HEK293 (cell line): ENCODE results near the gene RND1.

Source experiments
- ATF2 ChIP-seq: fragments of 450-650 bp; formaldehyde crosslinking; IDR thresholded peaks from 2 replicates; pipeline ENCODE4 v1.5.1; 2016; ENCODE audit warnings: missing biosample characterization, missing genetic modification characterization, low read depth
- BCL11B ChIP-seq: fragments of 450-650 bp; formaldehyde crosslinking; IDR thresholded peaks from 2 replicates; pipeline ENCODE4 v1.5.1; 2016; ENCODE audit warnings: low read depth, missing biosample characterization, missing genetic modification characterization
- BCL6B ChIP-seq: fragments of 450-650 bp; formaldehyde crosslinking; IDR thresholded peaks from 2 replicates; pipeline ENCODE4 v1.5.1; 2017; ENCODE audit warnings: missing biosample characterization, missing genetic modification characterization
- GLIS2 ChIP-seq: fragments of 450-650 bp; formaldehyde crosslinking; IDR thresholded peaks from 2 replicates; pipeline ENCODE4 v1.5.1; 2016; ENCODE audit warnings: missing biosample characterization, missing genetic modification characterization
- KLF8 ChIP-seq: fragments of 450-650 bp; formaldehyde crosslinking; IDR thresholded peaks from 2 replicates; pipeline ENCODE4 v1.5.1; 2016; ENCODE audit warnings: missing biosample characterization, missing genetic modification characterization
- OVOL3 ChIP-seq: fragments of 450-650 bp; formaldehyde crosslinking; IDR thresholded peaks from 2 replicates; pipeline ENCODE4 v1.5.1; 2016; ENCODE audit warnings: missing biosample characterization, missing genetic modification characterization
- SCRT1 ChIP-seq: fragments of 450-650 bp; formaldehyde crosslinking; IDR thresholded peaks from 2 replicates; pipeline ENCODE4 v1.5.1; 2016; ENCODE audit warnings: missing biosample characterization, missing genetic modification characterization, borderline replicate concordance
- SETDB1 ChIP-seq: IDR thresholded peaks from one replicate; pipeline ENCODE4 v1.6.1; 2017; ENCODE audit warnings: mild to moderate bottlenecking, low read length, moderate library complexity, mixed read lengths; ENCODE audit not compliant: insufficient read length
- SP7 ChIP-seq: fragments of 450-650 bp; formaldehyde crosslinking; IDR thresholded peaks from 2 replicates; pipeline ENCODE4 v1.5.1; 2016; ENCODE audit warnings: missing biosample characterization, missing genetic modification characterization
- YY1 ChIP-seq: fragments of 450-650 bp; formaldehyde crosslinking; IDR thresholded peaks from 2 replicates; pipeline ENCODE4 v1.5.1; 2018; ENCODE audit warnings: missing biosample characterization, missing genetic modification characterization
- ZBTB48 ChIP-seq: fragments of 450-650 bp; formaldehyde crosslinking; IDR thresholded peaks from 2 replicates; pipeline ENCODE4 v1.5.1; 2016; ENCODE audit warnings: missing biosample characterization, missing genetic modification characterization
- ZFP37 ChIP-seq: fragments of 450-650 bp; formaldehyde crosslinking; IDR thresholded peaks from 2 replicates; pipeline ENCODE4 v1.5.1; 2016; ENCODE audit warnings: missing biosample characterization, missing genetic modification characterization
- ZFP69B ChIP-seq: fragments of 450-650 bp; formaldehyde crosslinking; IDR thresholded peaks from 2 replicates; pipeline ENCODE4 v1.5.1; 2016; ENCODE audit warnings: missing biosample characterization, missing genetic modification characterization
- ZNF112 ChIP-seq: fragments of 450-650 bp; formaldehyde crosslinking; IDR thresholded peaks from 2 replicates; pipeline ENCODE4 v1.5.0; 2017; ENCODE audit warnings: missing biosample characterization, missing genetic modification characterization
- ZNF114 ChIP-seq: fragments of 450-650 bp; formaldehyde crosslinking; IDR thresholded peaks from 2 replicates; pipeline ENCODE4 v1.5.0; 2017; ENCODE audit warnings: missing biosample characterization, missing genetic modification characterization
- ZNF140 ChIP-seq: fragments of 450-650 bp; formaldehyde crosslinking; IDR thresholded peaks from 2 replicates; pipeline ENCODE4 v1.5.1; 2016; ENCODE audit warnings: missing biosample characterization, missing genetic modification characterization
- ZNF155 ChIP-seq: fragments of 450-650 bp; formaldehyde crosslinking; IDR thresholded peaks from 2 replicates; pipeline ENCODE4 v1.5.1; 2016; ENCODE audit warnings: missing biosample characterization, missing genetic modification characterization
- ZNF157 ChIP-seq: fragments of 450-650 bp; formaldehyde crosslinking; IDR thresholded peaks from 2 replicates; pipeline ENCODE4 v1.5.1; 2016; ENCODE audit warnings: missing biosample characterization, missing genetic modification characterization
- ZNF18 ChIP-seq: fragments of 450-650 bp; formaldehyde crosslinking; IDR thresholded peaks from 2 replicates; pipeline ENCODE4 v1.5.1; 2016; ENCODE audit warnings: missing biosample characterization, missing genetic modification characterization
- ZNF280C ChIP-seq: fragments of 450-650 bp; formaldehyde crosslinking; IDR thresholded peaks from 2 replicates; pipeline ENCODE4 v1.5.1; 2016; ENCODE audit warnings: missing biosample characterization, missing genetic modification characterization
- ZNF366 ChIP-seq: fragments of 450-650 bp; formaldehyde crosslinking; conservative IDR thresholded peaks from 2 replicates; pipeline ENCODE4 v1.5.1; 2016; ENCODE audit warnings: missing biosample characterization, missing genetic modification characterization
- ZNF37A ChIP-seq: fragments of 450-650 bp; IDR thresholded peaks from 2 replicates; pipeline ENCODE4 v1.5.1; 2018; ENCODE audit warnings: missing biosample characterization, missing genetic modification characterization
- ZNF404 ChIP-seq: fragments of 450-650 bp; formaldehyde crosslinking; IDR thresholded peaks from 2 replicates; pipeline ENCODE4 v1.5.1; 2017; ENCODE audit warnings: missing biosample characterization, missing genetic modification characterization
- ZNF48 ChIP-seq: fragments of 450-650 bp; formaldehyde crosslinking; IDR thresholded peaks from 2 replicates; pipeline ENCODE4 v1.5.1; 2016; ENCODE audit warnings: missing biosample characterization, missing genetic modification characterization
- ZNF488 ChIP-seq: fragments of 450-650 bp; formaldehyde crosslinking; IDR thresholded peaks from 2 replicates; pipeline ENCODE4 v1.5.1; 2016; ENCODE audit warnings: missing biosample characterization, missing genetic modification characterization
- ZNF510 ChIP-seq: fragments of 450-650 bp; formaldehyde crosslinking; IDR thresholded peaks from 2 replicates; pipeline ENCODE4 v1.5.1; 2018; ENCODE audit warnings: mild to moderate bottlenecking, missing genetic modification characterization, missing biosample characterization; ENCODE audit not compliant: insufficient replicate concordance
- ZNF521 ChIP-seq: fragments of 450-650 bp; formaldehyde crosslinking; IDR thresholded peaks from 2 replicates; pipeline ENCODE4 v1.5.1; 2017; ENCODE audit warnings: missing biosample characterization, mild to moderate bottlenecking, missing genetic modification characterization
- ZNF571 ChIP-seq: fragments of 450-650 bp; formaldehyde crosslinking; IDR thresholded peaks from 2 replicates; pipeline ENCODE4 v1.5.0; 2017; ENCODE audit warnings: missing biosample characterization, missing genetic modification characterization
- ZNF600 ChIP-seq: fragments of 450-650 bp; formaldehyde crosslinking; IDR thresholded peaks from 2 replicates; pipeline ENCODE4 v1.5.1; 2016; ENCODE audit warnings: missing biosample characterization, missing genetic modification characterization
- ZNF621 ChIP-seq: fragments of 450-650 bp; formaldehyde crosslinking; IDR thresholded peaks from 2 replicates; pipeline ENCODE4 v1.5.1; 2017; ENCODE audit warnings: missing biosample characterization, missing genetic modification characterization
- ZNF747 ChIP-seq: fragments of 450-650 bp; formaldehyde crosslinking; IDR thresholded peaks from 2 replicates; pipeline ENCODE4 v1.5.1; 2016; ENCODE audit warnings: missing biosample characterization, missing genetic modification characterization
- ZNF792 ChIP-seq: fragments of 450-650 bp; formaldehyde crosslinking; IDR thresholded peaks from 2 replicates; pipeline ENCODE4 v1.5.1; 2016; ENCODE audit warnings: missing biosample characterization, missing genetic modification characterization
- ZNF843 ChIP-seq: fragments of 450-650 bp; formaldehyde crosslinking; IDR thresholded peaks from 2 replicates; pipeline ENCODE4 v1.5.1; 2016; ENCODE audit warnings: missing biosample characterization, missing genetic modification characterization

Gene RND1

DNA sequence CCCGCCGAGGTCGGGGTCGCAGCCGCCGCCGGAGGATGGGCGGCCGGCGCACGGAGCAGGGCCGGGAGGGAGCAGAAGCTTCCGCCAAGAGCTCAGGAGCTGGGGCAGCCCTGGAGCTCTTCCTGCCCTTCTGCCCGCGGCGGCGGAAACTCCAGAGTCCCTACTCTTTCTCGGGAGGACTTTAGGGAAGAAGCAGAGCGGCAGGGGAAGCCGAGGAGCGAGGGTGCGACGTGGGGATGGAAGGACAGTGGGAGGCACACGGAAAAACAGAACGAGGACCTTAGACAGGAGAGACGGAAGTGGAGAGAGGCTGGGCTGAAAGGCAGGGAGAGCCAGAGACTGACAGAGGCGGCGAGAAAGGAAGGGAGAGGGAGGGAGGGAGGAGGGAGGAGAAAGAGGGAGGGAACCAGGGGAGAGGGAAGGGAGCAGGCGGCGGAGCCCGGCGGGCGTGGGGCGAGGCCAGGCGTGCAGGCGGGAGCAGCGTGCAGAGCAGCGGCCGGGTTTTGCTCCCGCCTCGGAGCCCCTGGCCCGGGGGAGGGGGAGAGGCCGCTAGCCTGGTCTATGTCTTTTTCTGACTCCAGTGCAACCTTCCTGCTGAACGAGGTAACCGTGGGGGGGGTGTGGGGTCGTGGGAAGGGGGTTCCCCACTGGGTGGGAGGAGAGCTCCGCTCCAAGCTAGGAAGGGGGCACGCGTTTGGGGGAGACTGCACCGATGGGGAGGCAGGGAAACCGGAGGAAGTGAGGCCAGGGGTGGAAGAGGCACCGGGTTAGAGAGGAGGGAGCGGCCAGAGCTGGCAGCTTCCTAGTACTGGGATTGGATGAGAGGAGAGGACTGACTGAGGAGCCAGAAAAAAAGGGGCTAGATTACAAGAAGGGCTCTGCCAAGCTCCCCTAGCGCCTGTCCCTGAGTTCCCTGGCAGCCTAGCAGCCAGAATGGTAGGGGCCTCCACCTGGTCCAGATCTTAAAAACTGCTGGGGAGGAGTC, 50.3 kb downstream of the RND1 start (continued):
- TF ChIP-seq ZNF140 (tag by site-specific recombination) (no peak), OVOL3 (tag by site-specific recombination) (0 out of 2 replicates have a peak, but pooled peaks have one; percentile 22), ZNF280C (no peak), ZFP37 (tag by site-specific recombination) (no peak), ZNF843 (tag by site-specific recombination) (peak; percentile 79), ATF2 (tag by site-specific recombination) (no peak), ZNF571 (tag by site-specific recombination) (no peak), ZNF521 (tag by site-specific recombination) (no peak), ZNF600 (tag by site-specific recombination) (peak; percentile 97), YY1 (tag by site-specific recombination) (no peak), KLF8 (tag by site-specific recombination) (peak; percentile 93), ZNF37A (no peak), BCL6B (no peak), SETDB1 (no peak), ZFP69B (tag by site-specific recombination) (no peak; the same call in 1 of the 2 replicates), ZNF510 (no peak), ZNF155 (tag by site-specific recombination) (no peak), ZBTB48 (tag by site-specific recombination) (peak; percentile 96), GLIS2 (tag by site-specific recombination) (peak; percentile 50; the same call in 1 of the 2 replicates), BCL11B (no peak), ZNF48 (tag by site-specific recombination) (no peak), ZNF18 (tag by site-specific recombination) (no peak), ZNF747 (tag by site-specific recombination) (no peak), ZNF488 (tag by site-specific recombination) (no peak), ZNF404 (tag by site-specific recombination) (no peak), SP7 (tag by site-specific recombination) (peak; percentile 82; the same call in 1 of the 2 replicates), ZNF792 (peak; percentile 64; the same call in 1 of the 2 replicates), ZNF366 (tag by site-specific recombination) (peak; percentile 99), ZNF112 (tag by site-specific recombination) (no peak), ZNF114 (tag by site-specific recombination) (no peak), SCRT1 (tag by site-specific recombination) (no peak), ZNF157 (tag by site-specific recombination) (no peak), ZNF621 (tag by site-specific recombination) (no peak)
